Activated T-cell treated with anti-CD3 and anti-CD28 coated beads, Interleukin-2, amount 50 U/mL, for 48 hours (primary cell): Measurements from ENCODE around the gene MYLK.

Experiments
- DNase-seq, 2 experiments: peaks; one replicate each; pipeline ENCODE4 v3.0.0-alpha.2; 2020

The MYLK gene

DNA sequence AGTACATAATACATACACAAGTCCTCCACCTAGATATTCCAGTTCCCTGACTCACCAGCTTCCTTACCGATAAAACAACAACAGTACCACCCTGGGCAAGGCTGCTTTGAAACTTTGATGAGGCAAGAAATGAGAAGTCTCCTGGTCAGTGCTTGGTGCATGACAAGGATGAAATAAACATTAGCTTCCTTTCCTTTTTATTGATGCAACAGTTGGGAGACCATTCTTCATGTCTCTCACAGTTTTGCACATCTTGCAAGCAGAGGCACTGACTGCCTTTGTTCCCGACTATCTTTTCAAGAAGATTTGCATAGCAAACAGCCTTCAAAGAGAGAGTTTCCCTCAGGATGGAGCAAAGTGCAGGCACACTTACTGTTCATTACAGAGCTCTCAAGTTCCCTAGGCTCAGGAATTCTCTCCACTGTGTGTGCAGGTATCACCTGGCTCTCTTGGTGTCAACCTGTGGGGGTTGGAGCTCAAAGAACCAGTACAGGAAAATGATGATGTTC lies 65.2 kb downstream of the MYLK start:
- no peak for DNase-seq

DNA sequence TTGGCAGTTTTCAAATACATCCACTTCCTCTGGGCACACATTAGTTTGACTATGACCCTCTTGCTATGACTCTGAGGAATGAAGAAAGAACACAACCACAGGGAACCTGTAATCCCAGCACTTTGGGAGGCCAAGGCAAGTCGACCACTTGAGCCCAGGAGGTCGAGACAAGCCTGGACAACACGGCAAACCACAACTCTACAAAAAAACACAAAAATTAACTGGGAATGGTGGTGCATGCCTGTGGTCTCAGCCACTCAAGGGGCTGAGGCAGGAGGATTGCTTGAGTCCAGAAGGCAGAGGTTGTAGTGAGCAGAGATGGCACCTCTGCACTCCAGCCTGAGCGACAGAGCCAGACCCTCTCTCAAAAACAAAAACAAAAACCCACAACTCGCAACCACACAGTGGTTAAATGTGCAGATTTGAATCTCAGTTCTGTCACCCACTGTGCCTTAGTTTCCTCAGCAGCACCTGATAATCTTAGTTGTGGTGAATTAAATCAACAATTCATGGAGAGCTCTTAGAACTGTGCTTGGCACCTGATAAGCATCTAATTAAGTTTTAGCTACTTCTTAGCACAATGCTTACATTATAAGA lies 65.7 kb downstream of the MYLK start:
- DNase-seq = no peak

DNA sequence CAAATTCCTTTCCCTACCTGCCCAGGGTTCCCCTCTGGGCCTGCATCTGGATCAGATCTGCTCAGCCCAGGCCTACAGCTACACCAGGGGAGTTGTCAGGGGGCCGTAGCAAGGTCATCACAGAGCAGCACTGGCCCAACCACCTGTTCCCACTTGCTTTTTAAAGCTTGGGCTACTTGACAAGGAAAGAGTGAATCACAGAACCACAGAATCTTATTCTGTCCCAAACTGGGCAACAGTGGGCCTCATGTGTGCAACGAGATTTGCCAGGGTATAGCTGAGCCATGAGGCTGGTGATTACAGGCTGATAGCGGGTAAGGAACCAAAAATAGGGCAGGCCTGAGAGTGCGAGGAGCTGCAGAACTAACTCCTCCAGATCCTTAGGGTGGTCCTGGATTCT lies 66.7 kb downstream of the MYLK start:
- DNase-seq = no peak

DNA sequence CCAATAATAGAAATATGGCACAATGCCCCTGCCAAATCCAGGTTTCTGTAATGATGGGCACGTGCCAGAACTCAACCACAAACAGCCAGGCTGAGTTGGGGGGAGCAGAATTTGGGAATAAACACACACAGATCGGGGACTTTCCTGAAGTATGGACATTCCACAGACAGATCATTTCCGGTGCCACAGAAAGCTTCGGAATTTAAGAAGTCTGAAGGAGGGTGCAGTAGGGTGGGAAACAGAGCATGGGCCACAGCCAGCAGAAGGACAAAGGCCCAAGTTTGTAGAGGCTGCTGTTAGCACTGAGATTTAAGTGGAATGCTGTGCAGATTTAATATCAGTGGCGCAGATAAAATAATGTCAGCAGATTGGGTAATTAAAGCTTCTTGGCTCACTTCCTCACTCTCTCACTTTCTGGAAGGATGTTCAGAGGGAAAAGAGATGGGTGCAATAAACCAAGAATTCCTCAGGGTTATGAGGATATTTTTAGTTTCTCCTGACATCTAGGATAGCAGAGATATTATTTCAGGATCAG lies 67.4 kb downstream of the MYLK start:
- no peak for DNase-seq

DNA sequence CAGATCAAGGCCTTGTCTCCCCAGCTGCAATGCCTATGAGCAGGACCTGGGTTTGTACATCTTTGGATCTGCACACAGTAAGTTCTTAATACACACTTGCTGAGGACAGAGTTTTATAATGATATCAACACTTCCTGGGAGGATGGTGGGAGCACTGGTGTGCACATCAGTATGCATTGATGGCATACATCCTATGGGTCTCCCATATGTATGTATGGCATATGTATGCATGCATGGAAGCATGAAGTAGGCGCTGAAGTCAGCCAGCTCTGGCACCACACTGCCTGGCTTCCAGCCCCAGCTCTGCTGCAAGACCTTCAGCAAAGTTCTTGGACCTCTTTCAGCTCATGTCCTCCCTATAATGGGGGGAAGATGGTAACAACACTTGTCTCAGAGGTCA lies 68.2 kb downstream of the MYLK start:
- no peak for DNase-seq

DNA sequence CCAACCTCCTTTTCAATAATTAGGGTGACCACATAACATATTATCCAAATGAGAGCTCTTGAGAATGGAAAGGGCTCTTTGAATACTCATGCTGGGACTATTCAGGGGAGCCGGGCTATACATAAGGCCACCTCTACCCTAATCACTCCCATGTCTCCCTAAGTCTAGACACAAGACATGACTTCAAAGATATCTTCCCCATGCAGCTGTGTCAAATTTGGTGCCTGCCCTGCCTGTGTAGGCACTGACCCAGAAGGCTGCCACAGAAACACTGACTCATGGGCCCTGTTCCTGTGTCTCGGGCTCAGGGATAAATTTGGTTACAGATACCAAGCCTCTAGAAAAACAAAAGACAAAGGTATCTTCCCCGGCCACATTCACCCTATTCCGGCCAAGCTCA lies 70.3 kb downstream of the MYLK start:
- DNase-seq = no peak

DNA sequence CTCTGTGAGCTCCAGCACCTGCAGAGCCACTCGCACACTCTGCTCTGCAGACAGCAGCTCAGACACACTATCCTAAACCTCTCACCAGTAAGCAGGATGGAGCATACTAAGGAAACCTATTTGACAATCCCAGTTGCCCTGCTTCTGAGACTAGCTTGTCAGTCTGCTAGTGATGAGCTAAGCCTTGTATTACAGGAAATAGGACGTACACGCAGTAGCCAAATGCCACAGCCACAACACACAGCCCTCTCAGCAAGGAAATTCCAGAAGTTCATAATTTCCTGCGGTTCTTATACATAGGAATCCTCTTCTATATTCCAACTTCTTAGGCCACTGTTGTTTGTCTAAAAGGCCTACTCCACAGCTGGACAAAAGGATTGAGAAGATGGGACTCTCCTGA lies 74.5 kb downstream of the MYLK start:
- DNase-seq = no peak

DNA sequence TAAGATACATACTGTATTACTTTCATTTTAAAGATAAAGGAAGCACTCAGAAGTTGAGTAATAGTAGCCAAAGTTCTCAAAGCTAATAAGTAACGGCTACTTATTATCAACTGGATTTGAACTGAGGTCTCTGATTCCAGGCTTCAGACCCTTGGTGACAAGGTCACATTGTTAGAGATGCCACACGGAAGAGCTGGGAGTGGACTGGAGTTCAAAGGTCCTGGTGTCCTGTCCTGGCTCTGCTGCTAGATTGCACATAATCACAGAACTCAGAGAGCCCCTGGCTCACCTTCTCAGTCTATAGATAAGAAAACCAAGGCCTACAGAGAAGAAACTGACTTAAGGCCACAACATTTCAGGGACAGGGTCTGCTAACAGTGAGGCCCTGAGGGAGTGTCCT lies 75.3 kb downstream of the MYLK start:
- DNase-seq = no peak

DNA sequence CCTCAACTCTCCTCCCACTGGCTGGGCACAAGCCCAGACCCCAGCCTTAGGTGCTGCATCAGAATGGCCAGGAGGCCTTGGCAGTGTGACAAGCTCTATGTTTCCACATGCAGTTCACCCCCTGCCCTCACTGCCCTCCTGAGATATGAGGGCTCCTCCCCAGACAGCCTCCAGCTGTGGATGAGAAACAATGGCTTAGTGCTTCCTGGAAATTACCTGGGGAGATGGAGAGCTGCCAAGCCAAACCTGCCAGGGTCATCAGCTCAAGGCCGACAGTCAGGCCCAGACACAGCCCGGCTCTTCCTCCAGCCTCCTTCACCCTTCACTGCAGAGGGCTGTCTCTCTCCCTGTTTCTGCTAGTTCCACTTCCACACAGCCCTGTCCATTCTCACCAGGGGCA lies 76.3 kb downstream of the MYLK start:
- no peak for DNase-seq

DNA sequence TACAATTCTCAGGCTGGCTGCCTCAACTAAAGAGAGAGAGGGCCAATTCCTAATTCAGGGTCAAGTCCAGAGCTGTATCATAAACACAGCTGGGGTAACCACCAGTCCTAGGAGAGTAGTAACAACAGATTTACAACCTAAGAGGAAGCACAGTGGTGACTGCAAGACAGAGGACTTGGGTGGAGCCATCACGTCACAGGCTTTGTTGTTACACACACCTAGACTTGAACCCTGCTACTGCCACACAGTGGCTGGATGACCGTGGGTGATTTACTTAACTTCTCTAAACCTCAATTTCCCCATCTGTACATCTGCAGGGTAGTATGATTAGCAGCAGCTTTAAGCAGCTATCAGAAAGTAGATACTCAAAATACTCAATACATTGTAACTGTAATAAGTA lies 78.6 kb downstream of the MYLK start:
- DNase-seq = no peak

DNA sequence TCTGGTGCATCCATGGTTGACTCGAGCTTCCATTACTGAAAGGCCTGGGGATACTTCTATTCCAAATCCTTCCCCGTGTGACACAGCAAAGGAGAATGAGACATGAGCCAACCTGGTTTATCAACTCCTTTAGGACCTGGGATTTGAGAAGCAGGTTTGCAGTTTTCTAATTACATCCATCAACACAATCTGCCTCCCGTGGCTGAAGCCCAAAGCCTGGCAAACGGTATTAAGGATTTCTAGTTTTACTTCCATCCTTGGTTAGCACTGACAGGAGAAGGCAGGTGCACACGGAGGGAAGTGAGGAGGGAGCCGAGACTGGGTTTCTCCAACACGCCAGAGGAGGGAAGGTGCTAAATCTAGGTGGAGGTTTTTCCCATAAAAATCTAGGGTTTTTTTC lies 79.0 kb downstream of the MYLK start:
- no peak for DNase-seq

DNA sequence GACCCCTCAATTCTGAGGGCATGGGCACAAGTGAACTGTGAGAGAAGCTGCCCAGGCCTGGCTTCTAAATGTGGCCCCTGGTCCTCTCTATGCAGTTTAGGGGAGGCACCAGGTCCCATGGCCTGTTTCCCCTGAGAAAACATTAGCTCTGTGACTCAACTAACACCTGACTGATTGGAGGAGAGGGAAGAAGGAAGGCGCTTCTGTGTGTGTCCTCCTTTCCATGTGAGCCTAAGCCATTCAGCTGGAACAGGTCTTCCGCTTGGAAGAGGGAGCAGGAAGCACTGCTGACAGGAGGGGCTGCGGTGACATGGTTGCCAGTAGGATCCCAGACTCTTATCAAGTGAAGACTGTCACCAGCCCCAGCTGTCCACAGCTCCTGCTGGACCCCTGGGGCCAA lies 79.5 kb downstream of the MYLK start:
- DNase-seq = no peak

DNA sequence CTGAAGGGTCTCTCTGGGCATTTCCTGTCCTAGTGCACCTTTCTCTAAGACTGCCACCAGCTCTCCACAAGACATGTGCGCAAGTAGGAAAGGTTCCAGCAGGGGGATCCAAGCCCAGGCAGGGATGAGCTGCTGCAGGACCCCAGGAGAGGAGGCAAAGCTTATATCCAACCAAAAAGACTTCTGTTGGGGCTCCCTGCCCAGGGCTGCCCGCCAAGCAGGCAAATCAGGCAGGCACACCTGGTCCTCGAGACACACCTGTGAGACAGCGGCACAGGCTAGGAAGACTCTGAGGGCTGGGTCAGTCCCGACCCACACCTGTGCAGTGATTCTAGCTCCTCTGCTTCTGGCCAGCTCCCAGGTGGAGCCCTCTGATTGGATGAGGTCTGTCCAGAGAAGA lies 80.6 kb downstream of the MYLK start:
- DNase-seq = no peak

DNA sequence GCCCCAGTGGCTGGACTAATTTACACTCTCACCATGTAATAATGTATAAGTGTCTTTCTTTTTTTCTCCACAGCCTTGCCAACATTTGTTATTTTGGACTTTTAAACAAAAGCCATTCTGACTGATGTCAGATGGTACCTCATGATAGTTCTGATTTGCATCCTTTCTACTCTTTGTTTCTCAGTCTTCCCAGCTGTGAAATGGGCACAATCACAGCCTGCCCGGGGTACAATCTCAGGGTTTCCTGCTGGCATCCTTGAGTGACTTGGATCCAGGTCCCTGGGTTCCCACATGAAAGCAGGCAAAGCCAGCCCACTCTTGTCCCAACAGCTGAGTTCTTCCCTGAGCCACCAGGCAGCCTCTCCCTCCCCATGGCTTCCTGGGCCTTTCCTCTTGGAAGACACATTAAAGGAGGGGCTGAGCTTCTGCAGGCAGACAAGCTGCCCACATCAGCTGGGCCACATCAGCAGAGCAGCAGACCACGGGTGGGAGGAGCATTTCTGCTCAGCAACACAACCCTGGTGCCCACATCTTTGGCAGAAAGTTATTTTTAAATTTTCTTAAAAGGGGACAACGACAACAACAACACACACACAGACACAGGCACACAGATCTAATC lies 82.0 kb downstream of the MYLK start:
- DNase-seq = no peak

DNA sequence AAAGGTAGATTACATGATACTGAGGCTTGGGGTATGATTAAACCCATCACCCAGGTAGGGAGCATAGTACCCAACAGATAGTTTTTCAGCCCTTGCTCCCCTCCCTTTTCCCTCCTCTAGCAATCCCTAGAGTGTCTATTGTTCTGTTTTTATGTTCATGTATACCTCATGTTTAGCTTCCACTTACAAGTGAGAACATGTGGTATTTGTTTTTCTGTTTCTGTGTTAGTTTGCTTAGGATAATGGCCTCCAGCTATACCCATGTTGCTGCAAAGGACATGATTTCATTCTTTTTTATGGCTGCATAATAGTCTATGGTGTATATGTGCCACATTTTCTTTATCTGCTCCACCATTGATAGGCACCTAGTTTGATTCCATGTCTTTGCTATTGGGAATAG lies 82.7 kb downstream of the MYLK start:
- no peak for DNase-seq

DNA sequence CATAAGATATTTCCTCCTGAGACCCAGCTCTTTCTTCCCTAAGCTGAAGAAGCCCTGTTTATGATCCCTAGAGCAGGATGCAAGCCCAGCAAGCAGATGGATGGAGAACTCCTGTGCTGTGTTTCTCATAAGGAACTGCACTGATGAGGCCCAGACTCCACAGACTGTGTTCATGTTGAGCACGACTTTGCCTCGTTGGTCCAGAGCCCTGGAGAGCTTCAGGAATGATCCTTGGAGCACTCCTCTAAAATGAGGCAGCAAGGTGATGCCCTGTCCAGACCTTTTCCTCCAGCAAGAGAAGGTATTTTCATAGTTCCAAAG lies 83.8 kb downstream of the MYLK start:
- DNase-seq = no peak

DNA sequence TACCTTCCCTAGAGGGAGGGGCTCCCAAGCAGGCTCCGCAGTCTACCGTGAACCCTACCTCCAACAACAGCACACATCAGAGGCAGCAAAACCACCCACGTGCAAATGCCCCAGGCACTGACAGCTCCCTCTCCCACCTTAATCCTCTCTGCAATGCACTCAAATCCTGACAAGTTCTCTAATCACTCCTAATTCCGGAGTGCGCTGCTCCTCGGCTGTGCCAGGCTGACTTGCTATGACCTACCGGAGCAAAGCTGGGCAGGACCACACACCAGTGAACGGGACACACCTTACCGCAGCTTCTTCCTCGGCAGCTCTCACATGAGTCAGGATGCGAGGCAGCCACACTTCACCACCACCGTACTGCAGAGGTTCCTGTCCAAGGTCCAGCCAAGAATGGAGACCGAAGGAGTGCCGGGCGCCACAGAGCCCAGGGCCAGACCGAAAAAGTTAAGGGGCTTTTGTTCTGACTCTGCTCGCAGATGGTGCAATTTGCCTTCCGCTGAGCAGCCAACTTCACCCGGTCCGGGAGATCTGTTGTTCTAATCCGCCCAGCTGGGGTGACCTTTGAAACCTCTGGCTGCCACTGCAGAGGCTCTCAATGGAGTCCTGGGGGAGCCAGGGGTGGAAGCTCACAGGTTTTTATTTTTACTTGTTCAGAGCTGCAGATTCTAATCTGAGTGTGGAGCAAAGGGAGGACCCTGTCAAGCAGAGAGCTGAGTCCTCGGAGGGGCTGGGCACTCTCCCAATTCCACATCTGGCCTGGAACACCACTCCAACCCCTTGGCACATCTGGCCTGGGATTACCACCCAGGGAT lies 84.4 kb downstream of the MYLK start:
- no peak for DNase-seq

DNA sequence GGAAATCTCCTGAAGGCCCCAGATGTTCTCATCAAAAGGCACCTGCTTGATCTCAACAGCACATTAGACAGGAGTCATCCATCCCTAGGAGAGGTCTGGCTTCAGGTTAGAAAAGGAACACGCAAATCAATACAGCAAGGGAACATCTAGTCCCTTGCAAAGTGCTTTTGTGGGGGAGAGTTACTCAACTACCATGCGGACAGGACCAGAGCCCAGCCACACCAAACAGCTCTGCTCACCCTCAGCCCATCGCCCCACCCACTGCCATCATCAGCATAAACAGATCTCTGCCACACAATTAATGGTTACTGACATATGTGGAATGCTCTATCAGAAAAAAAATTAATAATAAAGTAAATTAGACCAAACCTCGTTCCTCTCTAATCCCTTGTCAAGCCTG lies 85.6 kb downstream of the MYLK start:
- no peak for DNase-seq

DNA sequence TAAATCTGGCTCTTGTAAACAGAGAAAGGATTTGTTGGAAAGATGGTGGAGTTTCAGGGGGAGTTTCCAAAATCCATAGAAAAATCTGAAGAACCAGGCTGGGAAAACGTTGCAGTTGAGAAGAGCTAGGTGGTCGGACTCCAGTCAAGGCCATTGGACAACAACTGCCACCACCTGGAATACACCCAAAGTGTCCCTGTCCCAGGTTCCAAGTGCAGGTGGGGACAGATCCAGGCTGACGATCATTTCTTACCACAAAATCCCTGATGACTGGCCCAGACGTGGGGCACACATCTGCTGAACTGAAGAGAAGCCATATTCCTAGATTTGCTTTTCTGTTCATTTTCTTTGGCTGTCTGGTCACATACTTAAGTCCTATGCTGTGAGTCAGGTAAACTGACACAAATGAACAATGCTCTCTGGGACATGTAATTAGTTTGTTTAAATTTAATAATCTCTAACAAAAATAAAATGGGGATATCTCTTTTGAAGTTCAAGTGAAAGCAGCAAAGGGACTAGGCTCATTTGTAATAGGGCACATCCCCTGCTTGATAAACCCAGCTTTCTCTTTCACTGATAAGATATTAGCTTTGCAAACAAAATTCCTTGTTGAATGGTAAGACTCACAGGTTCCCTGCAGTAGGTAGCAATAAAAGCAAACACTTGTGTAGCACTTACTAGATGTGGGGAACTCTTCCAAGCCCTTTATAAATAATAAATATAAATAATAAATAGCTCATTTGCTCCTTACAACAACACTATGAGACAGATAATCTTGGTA lies 88.5 kb downstream of the MYLK start:
- DNase-seq = no peak

DNA sequence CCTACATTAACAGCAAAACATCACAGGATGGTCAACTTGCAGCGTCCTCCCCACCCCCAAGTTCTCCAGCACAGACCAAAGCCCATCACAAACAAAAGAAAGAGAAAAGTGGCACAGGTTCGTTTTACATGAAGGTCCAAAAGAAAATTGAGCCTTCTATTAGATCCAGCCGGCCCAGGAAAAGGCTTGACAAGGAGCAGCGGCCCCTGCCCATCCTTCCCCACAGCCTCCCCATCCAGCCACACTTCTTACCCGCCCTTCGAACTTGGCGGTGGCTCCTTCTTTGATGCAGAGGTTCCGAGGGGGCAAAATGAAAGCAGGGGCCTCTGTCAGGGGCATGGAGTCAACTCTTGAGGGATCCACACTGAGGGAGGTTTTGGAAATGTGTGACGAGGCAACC lies 90.7 kb downstream of the MYLK start:
- no peak for DNase-seq

DNA sequence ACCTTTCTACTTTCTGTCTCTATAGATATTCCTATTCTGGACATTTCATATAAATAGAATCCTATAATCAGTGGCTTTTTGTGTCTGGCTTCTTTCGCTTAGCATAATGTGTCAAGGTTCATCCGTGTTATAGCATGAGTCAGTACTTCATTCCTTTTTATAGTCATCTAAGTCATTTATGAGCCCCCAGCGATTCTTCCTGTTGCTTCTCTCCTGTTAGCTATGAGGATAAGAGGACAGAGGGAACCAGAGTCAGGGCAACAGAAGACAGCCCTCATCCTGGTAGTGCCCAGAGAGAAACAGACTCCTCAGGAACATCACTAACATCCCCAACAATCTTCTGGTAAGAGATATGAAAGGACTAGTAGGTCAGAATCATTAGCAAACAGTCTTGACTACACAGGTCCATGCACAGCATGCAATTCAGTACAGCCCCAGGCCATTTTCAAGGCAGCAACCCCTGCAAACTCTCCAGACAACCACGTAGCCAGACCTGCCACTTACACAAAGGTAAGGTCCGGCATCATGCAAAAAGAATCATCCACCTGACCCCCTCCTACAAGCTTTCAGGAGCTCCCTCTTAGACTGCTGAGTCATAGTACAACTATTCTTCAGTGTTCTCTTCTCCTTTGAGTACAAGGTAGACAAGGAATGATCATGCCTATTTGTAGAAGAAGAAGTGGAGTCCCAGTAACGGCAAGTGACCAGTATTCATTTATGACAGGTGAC lies 91.5 kb downstream of the MYLK start:
- no peak for DNase-seq

DNA sequence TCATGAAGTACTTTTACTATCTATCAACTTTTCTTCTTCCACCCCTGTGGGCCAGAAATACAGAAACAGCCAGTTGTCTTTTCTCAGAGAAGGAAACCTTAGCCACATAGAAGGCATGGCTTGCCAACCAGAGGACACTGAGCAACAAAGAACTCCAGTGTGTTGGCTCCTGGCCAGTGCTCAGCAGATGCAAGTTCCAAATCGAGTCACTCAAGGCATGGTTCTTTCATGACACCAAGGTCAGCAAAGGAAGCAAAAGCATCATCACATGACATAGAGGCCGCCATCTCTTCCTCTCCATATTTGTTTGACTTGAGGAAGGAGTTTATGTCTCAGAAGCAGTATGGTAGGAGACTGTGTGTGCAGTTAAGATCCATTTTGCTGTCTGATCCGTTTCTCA lies 92.2 kb downstream of the MYLK start:
- DNase-seq = no peak

DNA sequence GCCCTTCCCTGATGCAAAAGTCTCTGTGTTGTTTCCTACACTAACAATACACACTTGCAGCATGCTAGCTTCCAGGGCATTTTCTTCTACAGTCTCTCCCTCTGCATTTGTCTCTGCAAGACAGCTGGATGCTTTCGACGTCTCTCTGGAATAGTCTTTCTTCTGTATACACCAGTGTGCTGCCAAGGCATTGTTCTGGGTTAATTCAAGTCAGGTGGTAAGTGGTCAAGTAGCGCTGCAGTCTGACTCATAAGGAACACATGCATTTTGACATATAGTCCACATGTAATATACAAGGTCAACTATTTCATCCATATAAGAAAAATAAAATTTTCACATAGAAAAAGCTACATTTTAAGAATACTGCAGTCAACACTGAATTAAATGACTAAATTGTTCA lies 92.7 kb downstream of the MYLK start:
- no peak for DNase-seq
